PC-9 (cell line): Measurements from ENCODE around the gene MYDGF.

Source experiments
- CTCF ChIP-seq: fragments of 200-600 bp; sonication (generic); conservative IDR thresholded peaks from 2 replicates; pipeline ENCODE4 v1.6.1; 2017; ENCODE audit warnings: mixed run types, antibody characterized with exemption, mild to moderate bottlenecking, moderate library complexity
- EZH2 ChIP-seq: fragments of 200-600 bp; sonication (generic); IDR thresholded peaks from 2 replicates; pipeline ENCODE4 v1.8.0; 2017; ENCODE audit warnings: antibody characterized with exemption, low read depth

- TF ChIP-seq CTCF: no peak
- TF ChIP-seq EZH2: no peak
These were observed 29.7 kb downstream of the MYDGF start for GRCh38 chr19:4640247-4641000.
